Measurements from ENCODE around the gene ATP11A.
A peak's percentile ranks its signal among the peaks of the same experiment; 100 is the strongest.

ATP11A gene

GRCh38 chr13:112710855-112711527 lies 21.2 kb downstream of the ATP11A start:
- no peak for DNase-seq

- DNase-seq = peak; percentile 96
Measured at GRCh38 chr13:112711528-112712265, 21.9 kb downstream of the ATP11A start.

GRCh38 chr13:112712451-112713207 lies 22.8 kb downstream of the ATP11A start:
- DNase-seq = no peak

- DNase-seq = no peak
Measured at GRCh38 chr13:112713517-112714253, 23.8 kb downstream of the ATP11A start.

- DNase-seq = peak; percentile 9
Measured at GRCh38 chr13:112714376-112715174, 24.7 kb downstream of the ATP11A start.

- DNase-seq = no peak
Measured at GRCh38 chr13:112715210-112715609, 25.4 kb downstream of the ATP11A start.

GRCh38 chr13:112715715-112716460 lies 26.1 kb downstream of the ATP11A start:
- DNase-seq = no peak

GRCh38 chr13:112716461-112716820 lies 26.6 kb downstream of the ATP11A start:
- no peak for DNase-seq

- no peak for DNase-seq
Measured at GRCh38 chr13:112716841-112717520, 27.1 kb downstream of the ATP11A start.

- no peak for DNase-seq
Measured at GRCh38 chr13:112718318-112718717, 28.5 kb downstream of the ATP11A start.

GRCh38 chr13:112719016-112719415 lies 29.2 kb downstream of the ATP11A start:
- no peak for DNase-seq

GRCh38 chr13:112719556-112719955 lies 29.7 kb downstream of the ATP11A start:
- no peak for DNase-seq

- DNase-seq = no peak
Measured at GRCh38 chr13:112720251-112720650, 30.4 kb downstream of the ATP11A start.

GRCh38 chr13:112720814-112721197 lies 31.0 kb downstream of the ATP11A start:
- DNase-seq = no peak

- DNase-seq = no peak
Measured at GRCh38 chr13:112721198-112722104, 31.6 kb downstream of the ATP11A start.

- DNase-seq = peak; percentile 52
Measured at GRCh38 chr13:112722433-112723263, 32.8 kb downstream of the ATP11A start.

- no peak for DNase-seq
Measured at GRCh38 chr13:112723771-112724170, 33.9 kb downstream of the ATP11A start.

- no peak for DNase-seq
Measured at GRCh38 chr13:112724788-112725345, 35.0 kb downstream of the ATP11A start.
